Endothelial cell of umbilical vein (primary cell): ENCODE results near the gene ATP6V0C. TPM values are rescaled to one million over a fixed set of nuclear protein-coding genes. Genes with fewer than 3 reads are reported as not detected.
A peak's percentile ranks its signal among the peaks of the same experiment; 100 is the strongest.

Experiments
- BruUV-seq: library from RNA; stranded (reverse); fragments of 400-500 nt; replicated peaks from 2 replicates; lab custom pipeline; 2021; lab: Mats Ljungman, UMichigan
- CTCF ChIA-PET: fragments of 300-600, 350-600 bp; sonication (Branson Sonifier 250); formaldehyde crosslinking; loops from one replicate; lab custom pipeline; 2021; ENCODE audit warnings: antibody characterized with exemption, inconsistent platforms; lab: Charles Lee
- POLR2A ChIA-PET: fragments of 300-600, 350-600 bp; sonication (Branson Sonifier 250); formaldehyde crosslinking; loops from one replicate; lab custom pipeline; 2021; ENCODE audit warnings: antibody characterized with exemption, inconsistent platforms; lab: Charles Lee
- DNase-seq: peaks from one replicate; pipeline ENCODE4 v3.0.0-alpha.2; 2011; ENCODE audit warnings: low read depth, low spot score
- FAIRE-seq: peaks from 2 replicates; lab custom pipeline; 2011; peaks lifted over from hg19 to GRCh38; lab: Jason Lieb, UNC
- H2AFZ ChIP-seq: 2 replicates; pipeline ENCODE4 v1.6.0; 2012; ENCODE audit warnings: low read depth, low read length, control low read depth, inconsistent platforms
- H3K27ac ChIP-seq: 2 replicates; pipeline ENCODE4 v1.5.1; 2011; ENCODE audit warnings: low read depth, mild to moderate bottlenecking, control low read depth, low read length, moderate library complexity; ENCODE audit not compliant: insufficient read depth
- H3K27me3 ChIP-seq, 2 experiments: 2 replicates each; pipeline versions ENCODE4 v1.6.0 to v1.6.1; 2011; ENCODE audit warnings: low read length in 2 of 2, mixed read lengths in 1 of 2; ENCODE audit not compliant: control insufficient read depth in 2 of 2, insufficient read depth in 2 of 2
- H3K36me3 ChIP-seq, 2 experiments: 2 replicates in 1 of 2; 3 replicates in 1 of 2; pipeline ENCODE4 v1.5.1; 2011; ENCODE audit warnings: low read length in 2 of 2, mild to moderate bottlenecking in 1 of 2, moderate library complexity in 1 of 2; ENCODE audit not compliant: control insufficient read depth in 2 of 2, insufficient read depth in 2 of 2; ENCODE audit errors: extremely low read depth in 1 of 2
- H3K4me1 ChIP-seq: 3 replicates; pipeline ENCODE4 v1.5.1; 2011; ENCODE audit warnings: mild to moderate bottlenecking, low read length; ENCODE audit not compliant: control insufficient read depth, insufficient read depth; ENCODE audit errors: extremely low read depth
- H3K4me2 ChIP-seq: 2 replicates; pipeline ENCODE4 v1.6.1; 2011; ENCODE audit warnings: low read length, control low read depth, mixed read lengths; ENCODE audit not compliant: insufficient read depth
- H3K4me3 ChIP-seq, 3 experiments: fragments of 200-600 bp in 1 of 3; sonication (generic), shearing (Covaris generic) in 1 of 3; replicated peaks in 1 of 3; 2 replicates each; pipeline ENCODE4 v1.5.1; 2011 to 2016; ENCODE audit warnings: control low read depth in 3 of 3, low read length in 3 of 3, mild to moderate bottlenecking in 2 of 3, inconsistent platforms in 1 of 3, low read depth in 1 of 3, moderate library complexity in 1 of 3; ENCODE audit not compliant: insufficient read depth in 1 of 3
- H3K79me2 ChIP-seq: 2 replicates; pipeline ENCODE4 v1.6.0; 2012; ENCODE audit warnings: low read length, inconsistent platforms; ENCODE audit not compliant: control insufficient read depth, insufficient read depth
- H3K9ac ChIP-seq: replicated peaks from 2 replicates; pipeline ENCODE3; 2011; ENCODE audit warnings: low read length, control low read depth; ENCODE audit not compliant: insufficient read depth; ENCODE audit errors: extremely low read depth
- H3K9me1 ChIP-seq: replicated peaks from 3 replicates; pipeline ENCODE4 v1.6.0; 2011; ENCODE audit warnings: mild to moderate bottlenecking, low read length; ENCODE audit not compliant: control insufficient read depth, insufficient read depth; ENCODE audit errors: extremely low read depth
- H3K9me3 ChIP-seq: replicated peaks from 2 replicates; pipeline ENCODE4 v1.5.1; 2012; ENCODE audit warnings: low read length, inconsistent platforms; ENCODE audit not compliant: control insufficient read depth, insufficient read depth
- H4K20me1 ChIP-seq: replicated peaks from 2 replicates; pipeline ENCODE3; 2011; ENCODE audit warnings: mild to moderate bottlenecking, low read length; ENCODE audit not compliant: control insufficient read depth, insufficient read depth; ENCODE audit errors: extremely low read depth
- CTCF ChIP-seq, 2 donors: IDR thresholded peaks; 1 replicate in 1 of 2; 2 replicates in 1 of 2; pipeline ENCODE4 v1.5.1; 2011; ENCODE audit warnings: low read length in 2 of 2, mild to moderate bottlenecking in 2 of 2, moderate library complexity in 2 of 2, control low read depth in 1 of 2, inconsistent platforms in 1 of 2, low read depth in 1 of 2; ENCODE audit not compliant: insufficient read depth in 1 of 2; ENCODE audit errors: extremely low read depth in 1 of 2
- EZH2 ChIP-seq: IDR thresholded peaks from 2 replicates; pipeline ENCODE4 v1.6.1; 2012; ENCODE audit warnings: borderline replicate concordance, low read depth, mild to moderate bottlenecking, moderate library complexity, low read length, inconsistent platforms; ENCODE audit not compliant: severe bottlenecking
- FOS ChIP-seq: IDR thresholded peaks from 2 replicates; pipeline ENCODE4 v1.6.1; 2011; ENCODE audit warnings: mild to moderate bottlenecking, low read length, moderate library complexity, borderline replicate concordance; ENCODE audit not compliant: insufficient read depth
- GATA2 ChIP-seq: IDR thresholded peaks from 2 replicates; pipeline ENCODE4 v1.7.0; 2011; ENCODE audit warnings: low read depth, mild to moderate bottlenecking, moderate library complexity, mixed read lengths, low read length; ENCODE audit not compliant: insufficient read length, insufficient read depth
- JUN ChIP-seq: IDR thresholded peaks from 2 replicates; pipeline ENCODE4 v1.6.1; 2011; ENCODE audit warnings: borderline replicate concordance, low read depth; ENCODE audit not compliant: insufficient read length, insufficient read depth
- MAX ChIP-seq: IDR thresholded peaks from 2 replicates; pipeline ENCODE4 v1.6.1; 2011; ENCODE audit not compliant: insufficient read depth, insufficient read length
- MYC ChIP-seq: IDR thresholded peaks from one replicate; pipeline ENCODE4 v1.6.1; 2011; ENCODE audit warnings: mild to moderate bottlenecking, low read depth, low read length
- POLR2A ChIP-seq: IDR thresholded peaks from 2 replicates; pipeline ENCODE4 v1.6.1; 2012; ENCODE audit warnings: low read depth, mild to moderate bottlenecking, control low read depth, low read length
- POLR2AphosphoS5 ChIP-seq: IDR thresholded peaks from 2 replicates; pipeline ENCODE4 v1.6.1; 2012; ENCODE audit warnings: low read depth, mild to moderate bottlenecking, control low read depth, low read length, moderate library complexity; ENCODE audit not compliant: insufficient read depth
- dilution Hi-C: fragments of 300-500 bp; cut with MboI; formaldehyde crosslinking; loops from one replicate; pipeline ENCODE4 v1.15.0; 2019; ENCODE audit warnings: low sequenced_read_pairs; ENCODE audit not compliant: extremely low pct_ligation_motif_present
- intact Hi-C: fragments of 100-400 bp; cut with micrococcal nuclease; formaldehyde crosslinking; loops from one replicate; pipeline ENCODE4 v1.10.0; 2022
- polyA plus RNA-seq, 4 experiments: library from polyadenylated mRNA; depleted of rRNA in 3 of 4; stranded (reverse) in 3 of 4; unstranded in 1 of 4; fragments of >200 nt; gene quantifications; 2 replicates each; pipeline versions ENCODE4 v1.2.1 to v1.2.3, GENCODE V29; 2011 to 2012; ENCODE audit warnings: missing spikeins in 1 of 4
- total RNA-seq: library from RNA; stranded (reverse); gene quantifications from 2 replicates; pipeline ENCODE4 v1.2.3, GENCODE V29; 2021

Gene ATP6V0C
- total and polyA plus RNA-seq, 2 donors (not counting 3 experiments of a cell fraction or from before 2014, with no cell fraction given): 146 to 194 TPM

GRCh38 chr16:2530629-2531318, 17.0 kb downstream of the ATP6V0C start:
- dilution Hi-C loops: no loop called here
- FAIRE-seq: no peak
- CTCF ChIA-PET: interaction anchor here (1.2 kb wide), 1 partner anchor 11 kb away, joined by 3 read pairs; the partner anchor contains the start of gene AMDHD2

GRCh38 chr16:2531371-2531695, 17.6 kb downstream of the ATP6V0C start, which contains the start of gene CEMP1:
TSS of gene CEMP1 (minus strand) at chr16:2531408. CDS start at chr16:2531073, 335 bp downstream.
- no TSS peak for BruUV-seq
- intact Hi-C loops: no loop called here

More at GRCh38 chr16:2530629-2531318, 17.0 kb downstream of the ATP6V0C start:
- no peak overlapping the region for H2AFZ ChIP-seq
- no peak overlapping the region for H3K9ac ChIP-seq
- H3K27ac ChIP-seq: no peak overlapping the region
- H3K9me3 ChIP-seq: no peaks in the 10 kb centered on the region
- H3K4me2 ChIP-seq: no peak overlapping the region
- H4K20me1 ChIP-seq: no peaks in the 10 kb centered on the region
- intact Hi-C loops: no loop called here
- H3K9me1 ChIP-seq: no peaks in the 10 kb centered on the region
- TF ChIP-seq POLR2AphosphoS5 (no peak), GATA2 (no peak)
- DNase-seq: no peak
- no peaks in the 10 kb centered on the region for H3K27me3 ChIP-seq
- no TSS peak for BruUV-seq
- peaks cover 13% of the 10 kb centered on the region for H3K4me1 ChIP-seq
- no peaks in the 10 kb centered on the region for H3K79me2 ChIP-seq
- peaks cover 2 to 30% of the 10 kb centered on the region in 2 experiments for H3K36me3 ChIP-seq
- H3K4me3 ChIP-seq: no peak overlapping the region
- POLR2A ChIA-PET: interaction anchor here (0.8 kb wide), 1 partner anchor 10 kb away, joined by 6 read pairs; the partner anchor contains the start of gene AMDHD2

More at GRCh38 chr16:2531371-2531695, 17.6 kb downstream of the ATP6V0C start, which contains the start of gene CEMP1:
- H3K4me2 ChIP-seq: peak within 1 kb of the TSS; percentile 75
- H3K4me3 ChIP-seq: peak within 1 kb of the TSS; percentile 41 to 62 (median 62)
- ChIA-PET CTCF (interaction anchor here (1.2 kb wide), 1 partner anchor 11 kb away, joined by 3 read pairs; the partner anchor contains the start of gene AMDHD2), POLR2A (interaction anchor here (0.8 kb wide), 1 partner anchor 11 kb away, joined by 6 read pairs; the partner anchor contains the start of gene AMDHD2)
- no peaks in the 10 kb centered on the region for H3K79me2 ChIP-seq
- H3K9me3 ChIP-seq: no peaks in the 10 kb centered on the region
- no peaks in the 10 kb centered on the region for H4K20me1 ChIP-seq
- TF ChIP-seq POLR2A: no peak
- TF ChIP-seq JUN: no peak
- TF ChIP-seq FOS: no peak
- TF ChIP-seq CTCF (IDR thresholded peaks at IDR 0.05; ENCODE audit: extremely low read depth in 1 of 2, insufficient read depth in 1 of 2, low read depth in 1 of 2, low read length in 2 of 2): no peak
- TF ChIP-seq GATA2: no peak
- TF ChIP-seq MYC: no peak
- TF ChIP-seq EZH2: no peak
- no peak for TF ChIP-seq MAX
- TF ChIP-seq POLR2AphosphoS5: no peak
- peaks cover 2 to 27% of the 10 kb centered on the region in 2 experiments for H3K36me3 ChIP-seq
- DNase-seq (no peak), FAIRE-seq (no peak)
- H3K27me3 ChIP-seq: no peaks in the 10 kb centered on the region
- dilution Hi-C loops: no loop called here
- H3K27ac ChIP-seq: no peak within 1 kb of the TSS
- peak within 1 kb of the TSS; percentile 48 for H2AFZ ChIP-seq
- no peaks in the 10 kb centered on the region for H3K9me1 ChIP-seq
- peaks cover 13% of the 10 kb centered on the region for H3K4me1 ChIP-seq
- peak within 1 kb of the TSS; percentile 59 for H3K9ac ChIP-seq
